HG03159 (cell line): ENCODE measurements around the gene CNTN1.

Experiments
- ATAC-seq: cut with Tn5 transposase; IDR thresholded peaks from one replicate; pipeline ENCODE4 v1.9.1; 2021; ENCODE audit warnings: mild to moderate bottlenecking, moderate library complexity; ENCODE audit not compliant: unreplicated experiment

Gene CNTN1

GRCh38 chr12:41096797-41097196 is 404.6 kb downstream of the CNTN1 start:
- no peak for ATAC-seq

GRCh38 chr12:41100572-41100971 is 408.3 kb downstream of the CNTN1 start:
- no peak for ATAC-seq

DNA sequence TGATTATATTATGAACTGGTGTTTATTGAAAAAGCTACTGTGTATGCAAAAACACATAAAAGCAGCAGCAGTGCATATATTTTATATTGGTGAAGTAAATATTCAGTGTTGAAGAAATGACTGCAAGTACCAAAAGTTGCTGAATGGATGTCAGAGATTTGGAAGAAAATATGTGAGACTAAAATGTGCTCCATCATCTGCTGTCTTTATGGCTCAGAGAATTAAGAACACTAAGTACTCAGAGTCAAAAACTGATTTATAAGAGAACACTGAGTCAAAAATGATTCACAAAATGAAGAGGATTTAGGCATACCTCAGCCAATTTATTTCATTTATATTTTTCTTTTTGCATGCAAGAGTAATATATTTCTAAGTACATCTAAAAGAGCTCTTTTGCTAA is 409.6 kb downstream of the CNTN1 start:
- ATAC-seq = no peak

GRCh38 chr12:41103614-41104013 is 411.4 kb downstream of the CNTN1 start:
- no peak for ATAC-seq

GRCh38 chr12:41106315-41106714 is 414.1 kb downstream of the CNTN1 start:
- ATAC-seq = no peak

- no peak for ATAC-seq
Observed at GRCh38 chr12:41108032-41108431, 415.8 kb downstream of the CNTN1 start.

DNA sequence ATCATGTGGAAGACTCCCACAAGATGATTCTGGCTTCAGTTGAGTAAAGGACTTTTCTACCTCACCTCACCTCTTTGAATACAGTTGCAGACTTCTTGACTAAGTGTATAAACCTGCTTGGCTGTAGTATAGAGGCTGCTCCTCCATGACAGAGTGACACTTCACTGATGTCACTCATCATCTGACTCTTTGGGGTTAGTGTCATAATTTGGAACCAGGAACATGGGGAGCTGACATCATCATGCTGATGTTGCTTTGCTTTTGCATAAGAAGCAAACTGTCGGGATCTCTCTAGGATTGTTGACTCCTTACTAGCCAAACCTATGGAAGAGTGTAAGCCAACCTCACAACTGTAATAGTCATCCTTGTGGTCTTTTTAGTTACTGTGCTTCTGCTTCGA is 420.7 kb downstream of the CNTN1 start:
- no peak for ATAC-seq

DNA sequence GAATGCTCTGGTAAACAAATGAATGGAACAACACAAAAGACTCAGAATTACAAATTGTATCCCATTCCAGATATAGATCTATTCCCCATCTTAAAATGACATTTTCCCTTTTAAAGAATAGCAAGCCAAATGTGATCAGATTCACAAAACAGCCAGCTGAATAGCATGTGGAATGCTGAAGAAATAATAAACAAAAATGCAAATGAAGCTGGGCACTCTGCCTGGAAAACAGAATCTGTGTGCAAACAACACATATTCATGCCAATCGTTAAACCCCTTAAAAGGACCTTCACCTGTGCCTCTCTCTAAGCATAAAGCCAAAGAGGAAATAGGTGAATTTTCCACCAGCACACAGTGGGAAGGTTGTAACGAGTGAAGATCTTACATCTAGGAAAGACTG is 428.0 kb downstream of the CNTN1 start:
- no peak for ATAC-seq

GRCh38 chr12:41121374-41121773 is 429.1 kb downstream of the CNTN1 start:
- ATAC-seq = no peak
